ENCODE results near the gene CILP2.

CILP2 gene

DNA sequence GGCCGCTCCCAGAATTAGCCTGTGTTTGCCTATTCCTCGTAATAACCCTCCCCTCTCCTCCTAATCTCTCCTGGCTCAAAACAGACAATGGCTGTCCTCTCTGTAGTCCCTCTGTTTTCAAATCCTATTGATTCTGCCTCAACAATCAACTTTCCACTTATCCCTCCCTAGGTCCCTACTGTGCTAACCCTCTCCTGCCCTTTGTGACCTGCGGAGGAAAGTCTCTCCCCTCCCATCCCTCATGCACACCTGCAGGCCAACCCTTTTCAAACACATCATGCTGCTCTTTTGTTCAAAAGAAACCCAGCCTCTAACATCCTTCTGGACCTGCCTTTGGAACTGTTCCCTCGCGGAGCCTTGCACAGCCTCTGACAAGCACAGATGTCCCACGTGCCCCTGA is 37.3 kb downstream of the CILP2 start:
- Histone ChIP-seq H3K4me1 (ENCODE audit: insufficient read depth, low read length) (no peaks in the 10 kb centered on the region), H3K4me2 (ENCODE audit: insufficient read depth, low read length) (no peak overlapping the region), H3K9me3 (ENCODE audit: insufficient read depth, low read length, severe bottlenecking) (no peaks in the 10 kb centered on the region), H3K4me3 (ENCODE audit: low read depth in 1 of 2, low read length in 2 of 2) (no peak overlapping the region), H2AFZ (ENCODE audit: low read depth, low read length) (no peak overlapping the region), H3K27me3 (ENCODE audit: insufficient read depth, low read length, poor library complexity) (no peaks in the 10 kb centered on the region), H3K36me3 (ENCODE audit: insufficient read depth, low read length) (peaks cover 2% of the 10 kb centered on the region), H3K27ac (ENCODE audit: low read length) (no peak overlapping the region), H3K9ac (ENCODE audit: low read depth, low read length) (no peak overlapping the region), H3K79me2 (ENCODE audit: insufficient read depth, low read length) (no peaks in the 10 kb centered on the region), H4K20me1 (ENCODE audit: insufficient read depth, low read length) (no peaks in the 10 kb centered on the region)
- DNase-seq = no peak
- TF ChIP-seq, protein P1, sequence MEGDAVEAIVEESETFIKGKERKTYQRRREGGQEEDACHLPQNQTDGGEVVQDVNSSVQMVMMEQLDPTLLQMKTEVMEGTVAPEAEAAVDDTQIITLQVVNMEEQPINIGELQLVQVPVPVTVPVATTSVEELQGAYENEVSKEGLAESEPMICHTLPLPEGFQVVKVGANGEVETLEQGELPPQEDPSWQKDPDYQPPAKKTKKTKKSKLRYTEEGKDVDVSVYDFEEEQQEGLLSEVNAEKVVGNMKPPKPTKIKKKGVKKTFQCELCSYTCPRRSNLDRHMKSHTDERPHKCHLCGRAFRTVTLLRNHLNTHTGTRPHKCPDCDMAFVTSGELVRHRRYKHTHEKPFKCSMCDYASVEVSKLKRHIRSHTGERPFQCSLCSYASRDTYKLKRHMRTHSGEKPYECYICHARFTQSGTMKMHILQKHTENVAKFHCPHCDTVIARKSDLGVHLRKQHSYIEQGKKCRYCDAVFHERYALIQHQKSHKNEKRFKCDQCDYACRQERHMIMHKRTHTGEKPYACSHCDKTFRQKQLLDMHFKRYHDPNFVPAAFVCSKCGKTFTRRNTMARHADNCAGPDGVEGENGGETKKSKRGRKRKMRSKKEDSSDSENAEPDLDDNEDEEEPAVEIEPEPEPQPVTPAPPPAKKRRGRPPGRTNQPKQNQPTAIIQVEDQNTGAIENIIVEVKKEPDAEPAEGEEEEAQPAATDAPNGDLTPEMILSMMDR (IDR thresholded peaks at IDR 0.05; ENCODE audit: borderline replicate concordance, extremely low read depth, low read length, poor library complexity, severe bottlenecking) = no peak
- no peak for TF ChIP-seq EZH2 (IDR thresholded peaks at IDR 0.05; ENCODE audit: borderline replicate concordance, low read depth, low read length, severe bottlenecking)
- no peak for ATAC-seq (ENCODE audit: insufficient read depth, low read depth)

DNA sequence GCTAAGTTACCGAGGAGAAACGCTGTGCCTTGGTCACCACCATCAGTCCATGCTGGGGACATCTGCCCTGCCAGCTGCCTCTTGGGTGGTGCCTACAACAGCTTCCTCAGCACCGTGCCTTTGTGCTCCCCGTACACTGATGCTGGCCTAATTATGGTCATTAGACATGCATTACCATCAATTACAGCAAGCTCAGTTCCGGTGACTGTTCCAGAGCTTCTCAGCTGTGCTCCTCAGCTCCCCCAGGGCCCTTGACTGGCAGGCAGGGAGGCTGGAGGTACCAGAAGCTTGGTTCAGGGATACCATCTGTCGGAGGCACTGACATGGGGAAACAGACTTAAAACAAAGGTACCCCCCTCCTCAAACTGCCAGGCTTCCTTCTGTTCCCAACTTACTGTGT is 40.2 kb downstream of the CILP2 start:
- Histone ChIP-seq H2AFZ (ENCODE audit: low read depth, low read length) (no peak overlapping the region), H3K9me3 (ENCODE audit: insufficient read depth, low read length, severe bottlenecking) (no peaks in the 10 kb centered on the region), H3K36me3 (ENCODE audit: insufficient read depth, low read length) (no peaks in the 10 kb centered on the region), H3K79me2 (ENCODE audit: insufficient read depth, low read length) (no peaks in the 10 kb centered on the region), H3K4me3 (ENCODE audit: low read depth in 1 of 2, low read length in 2 of 2) (no peak overlapping the region), H3K4me2 (ENCODE audit: insufficient read depth, low read length) (no peak overlapping the region), H3K9ac (ENCODE audit: low read depth, low read length) (no peak overlapping the region), H3K27ac (ENCODE audit: low read length) (no peak overlapping the region), H3K27me3 (ENCODE audit: insufficient read depth, low read length, poor library complexity) (no peaks in the 10 kb centered on the region), H3K4me1 (ENCODE audit: insufficient read depth, low read length) (no peaks in the 10 kb centered on the region), H4K20me1 (ENCODE audit: insufficient read depth, low read length) (no peaks in the 10 kb centered on the region)
- DNase-seq (no peak), ATAC-seq (ENCODE audit: insufficient read depth, low read depth) (no peak)
- TF ChIP-seq EZH2 (IDR thresholded peaks at IDR 0.05; ENCODE audit: borderline replicate concordance, low read depth, low read length, severe bottlenecking) = no peak
- TF ChIP-seq, protein P1 (IDR thresholded peaks at IDR 0.05; ENCODE audit: borderline replicate concordance, extremely low read depth, low read length, poor library complexity, severe bottlenecking) = no peak

DNA sequence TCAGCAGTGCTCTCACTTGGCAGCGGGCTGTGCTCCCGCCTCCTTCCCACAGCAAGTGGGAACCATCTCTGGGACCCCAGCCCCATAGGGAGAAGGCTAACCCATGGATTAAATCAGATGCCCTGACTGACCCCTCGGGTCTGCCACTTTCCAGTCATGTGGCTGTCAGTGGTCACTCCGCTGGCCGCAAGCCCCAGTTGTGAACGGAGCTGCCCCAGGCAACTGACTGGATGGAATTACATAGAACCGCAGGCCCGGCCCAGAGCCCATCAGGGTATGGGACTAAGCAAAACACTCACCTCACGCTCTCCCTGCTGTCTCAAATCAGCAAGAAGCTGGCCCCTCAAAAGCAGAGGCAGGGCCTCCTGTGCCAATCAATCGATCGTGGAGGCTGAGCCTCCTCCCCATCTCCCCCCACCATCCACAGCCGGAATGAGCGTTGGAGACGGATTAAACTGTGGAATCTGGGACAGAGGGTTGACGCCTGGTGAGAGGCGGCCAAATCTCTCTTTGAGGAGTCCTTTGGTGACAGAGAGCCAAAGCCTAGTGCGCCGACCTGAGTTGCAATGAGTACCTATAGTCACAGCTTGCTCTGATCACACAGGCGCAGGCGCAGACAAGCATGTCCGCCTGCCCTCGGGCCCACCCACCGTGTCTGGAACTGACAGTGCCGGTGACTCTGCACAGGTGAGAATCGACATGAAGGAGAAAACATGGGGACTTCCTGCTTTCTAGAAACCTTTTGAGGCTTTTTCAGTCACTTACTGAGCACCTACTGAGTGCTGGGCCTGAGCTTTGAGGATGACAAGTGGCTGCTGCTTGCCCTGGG is 41.7 kb downstream of the CILP2 start:
- no peak overlapping the region for H3K27ac ChIP-seq (ENCODE audit: low read length)

More for the DNA sequence above, 41.7 kb downstream of the CILP2 start:
- Histone ChIP-seq H3K9me3 (ENCODE audit: insufficient read depth, low read length, severe bottlenecking) (no peaks in the 10 kb centered on the region), H3K4me2 (ENCODE audit: insufficient read depth, low read length) (no peak overlapping the region), H3K27me3 (ENCODE audit: insufficient read depth, low read length, poor library complexity) (no peaks in the 10 kb centered on the region), H3K9ac (ENCODE audit: low read depth, low read length) (no peak overlapping the region), H4K20me1 (ENCODE audit: insufficient read depth, low read length) (no peaks in the 10 kb centered on the region), H3K4me3 (ENCODE audit: low read depth in 1 of 2, low read length in 2 of 2) (no peak overlapping the region), H3K79me2 (ENCODE audit: insufficient read depth, low read length) (no peaks in the 10 kb centered on the region), H3K4me1 (ENCODE audit: insufficient read depth, low read length) (no peaks in the 10 kb centered on the region), H2AFZ (ENCODE audit: low read depth, low read length) (no peak overlapping the region), H3K36me3 (ENCODE audit: insufficient read depth, low read length) (no peaks in the 10 kb centered on the region)
- no peak for DNase-seq
- no peak for ATAC-seq (ENCODE audit: insufficient read depth, low read depth)
- TF ChIP-seq, protein P1 (IDR thresholded peaks at IDR 0.05; ENCODE audit: borderline replicate concordance, extremely low read depth, low read length, poor library complexity, severe bottlenecking) = no peak
- TF ChIP-seq EZH2 (IDR thresholded peaks at IDR 0.05; ENCODE audit: borderline replicate concordance, low read depth, low read length, severe bottlenecking) = no peak

All from DND-41 (cell line).